Measurements from ENCODE around the gene UGT2B17.
"Not testable (repeated sequence)": the region's sequence is repeated elsewhere in the genome, so short reads cannot be mapped to it uniquely, and the experiment has no call there.

- TF ChIP-seq, protein P1, sequence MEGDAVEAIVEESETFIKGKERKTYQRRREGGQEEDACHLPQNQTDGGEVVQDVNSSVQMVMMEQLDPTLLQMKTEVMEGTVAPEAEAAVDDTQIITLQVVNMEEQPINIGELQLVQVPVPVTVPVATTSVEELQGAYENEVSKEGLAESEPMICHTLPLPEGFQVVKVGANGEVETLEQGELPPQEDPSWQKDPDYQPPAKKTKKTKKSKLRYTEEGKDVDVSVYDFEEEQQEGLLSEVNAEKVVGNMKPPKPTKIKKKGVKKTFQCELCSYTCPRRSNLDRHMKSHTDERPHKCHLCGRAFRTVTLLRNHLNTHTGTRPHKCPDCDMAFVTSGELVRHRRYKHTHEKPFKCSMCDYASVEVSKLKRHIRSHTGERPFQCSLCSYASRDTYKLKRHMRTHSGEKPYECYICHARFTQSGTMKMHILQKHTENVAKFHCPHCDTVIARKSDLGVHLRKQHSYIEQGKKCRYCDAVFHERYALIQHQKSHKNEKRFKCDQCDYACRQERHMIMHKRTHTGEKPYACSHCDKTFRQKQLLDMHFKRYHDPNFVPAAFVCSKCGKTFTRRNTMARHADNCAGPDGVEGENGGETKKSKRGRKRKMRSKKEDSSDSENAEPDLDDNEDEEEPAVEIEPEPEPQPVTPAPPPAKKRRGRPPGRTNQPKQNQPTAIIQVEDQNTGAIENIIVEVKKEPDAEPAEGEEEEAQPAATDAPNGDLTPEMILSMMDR (IDR thresholded peaks at IDR 0.05; ENCODE audit: insufficient read depth, low read length, poor library complexity, severe bottlenecking), result not testable (repeated sequence)
- TF ChIP-seq EZH2phosphoT487 (conservative IDR thresholded peaks at IDR 0.05; ENCODE audit: low read length), result not testable (repeated sequence)
Measured at GRCh38 chr4:68552818-68553811, 23.0 kb downstream of the UGT2B17 start.

Measured in SU-DHL-6 (cell line).